Right ventricle myocardium inferior (tissue), 1 donor: ENCODE results near the gene EPS8. TPM values are rescaled to one million over a fixed set of nuclear protein-coding genes. Genes with fewer than 3 reads are reported as not detected.
A peak's percentile ranks its signal among the peaks of the same experiment; 100 is the strongest.

ENCODE experiments used
- ATAC-seq: fragments of 200-7000 bp; cut with Tn5 transposase; one replicate; pipeline ENCODE4 v1.9.1; 2020; ENCODE audit warnings: mild to moderate bottlenecking, moderate library complexity
- DNase-seq: peaks from one replicate; pipeline ENCODE4 v3.0.0; 2021; ENCODE audit errors: missing footprints
- intact Hi-C: fragments of 100-400 bp; cut with DNase I; formaldehyde crosslinking; loops from one replicate; pipeline ENCODE4 v1.11.0; 2022
- total RNA-seq: library from RNA; stranded (reverse); fragmentation: NEBNext Ultra II Directional; extraction: Animal tissue kit (Norgen Biotek cat#: 25700); gene quantifications from one replicate; pipeline ENCODE4 v1.2.1, GENCODE V29; 2021
- donor health status: DM: no; HTN: yes; CAD: no; lungs with severe emphysema.

Gene EPS8
- total RNA-seq, 1 donor from 2014 or later: 20.7 TPM

DNA sequence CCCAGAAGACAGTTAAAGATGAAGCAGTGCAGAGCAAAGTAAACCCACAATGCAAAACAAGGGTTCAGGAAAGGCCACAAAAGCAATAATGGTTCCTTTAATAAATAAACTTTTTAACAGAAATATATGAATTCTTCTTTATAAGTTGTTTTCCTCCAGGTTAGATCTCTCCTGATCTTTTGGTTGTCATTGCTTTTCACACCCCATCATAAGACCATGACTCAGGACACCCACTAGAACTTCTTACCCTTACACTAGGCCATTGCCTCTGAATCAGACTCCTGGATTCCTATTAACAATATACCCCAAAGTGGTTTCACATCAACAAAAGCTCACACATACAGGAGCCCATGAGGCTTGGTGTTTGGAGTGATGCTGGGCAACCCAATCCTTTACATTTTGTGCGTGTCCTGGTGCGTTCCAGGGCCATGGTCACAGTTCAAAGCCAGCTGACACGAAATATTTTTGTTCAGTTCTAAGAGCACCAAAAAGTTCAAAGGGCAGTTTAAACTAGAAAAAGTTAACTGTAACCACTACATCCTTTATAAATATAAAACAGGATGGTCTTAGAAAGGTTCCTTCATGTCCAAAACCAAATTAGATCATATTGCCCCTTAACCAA, 187.0 kb downstream of the EPS8 start:
- no peak for ATAC-seq
- intact Hi-C loops: no loop called here

DNA sequence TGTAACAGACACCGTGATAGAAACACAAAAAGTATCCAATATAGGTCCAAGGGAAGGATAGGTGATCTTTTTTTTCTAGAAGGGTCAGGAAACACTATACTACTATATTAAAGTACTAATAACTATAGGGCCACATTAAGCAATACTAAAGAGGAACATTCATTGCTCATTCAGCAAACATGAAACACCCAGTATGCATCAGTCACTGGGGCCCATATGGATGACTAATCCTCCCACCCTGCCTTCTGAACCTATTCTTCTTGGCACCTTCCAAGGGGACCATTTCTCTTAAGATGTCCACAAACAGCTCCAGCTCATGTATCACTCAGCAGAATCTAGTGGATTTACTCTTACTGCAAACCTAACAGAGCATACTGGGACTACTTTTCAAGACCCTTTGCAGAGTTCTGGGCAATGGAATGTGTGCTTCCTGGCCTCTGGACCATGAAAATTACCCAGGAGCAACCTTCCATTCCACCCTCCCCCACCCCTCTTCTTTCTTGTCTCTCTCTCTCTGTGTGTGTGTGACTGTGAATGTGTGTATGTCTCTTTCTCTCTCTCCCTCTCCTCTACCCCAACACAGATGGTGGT, 187.9 kb downstream of the EPS8 start:
- intact Hi-C loops: no loop called here
- DNase-seq: no peak
- ATAC-seq: no peak

More for the DNA sequence above, 187.0 kb downstream of the EPS8 start:
- DNase-seq: no peak

DNA sequence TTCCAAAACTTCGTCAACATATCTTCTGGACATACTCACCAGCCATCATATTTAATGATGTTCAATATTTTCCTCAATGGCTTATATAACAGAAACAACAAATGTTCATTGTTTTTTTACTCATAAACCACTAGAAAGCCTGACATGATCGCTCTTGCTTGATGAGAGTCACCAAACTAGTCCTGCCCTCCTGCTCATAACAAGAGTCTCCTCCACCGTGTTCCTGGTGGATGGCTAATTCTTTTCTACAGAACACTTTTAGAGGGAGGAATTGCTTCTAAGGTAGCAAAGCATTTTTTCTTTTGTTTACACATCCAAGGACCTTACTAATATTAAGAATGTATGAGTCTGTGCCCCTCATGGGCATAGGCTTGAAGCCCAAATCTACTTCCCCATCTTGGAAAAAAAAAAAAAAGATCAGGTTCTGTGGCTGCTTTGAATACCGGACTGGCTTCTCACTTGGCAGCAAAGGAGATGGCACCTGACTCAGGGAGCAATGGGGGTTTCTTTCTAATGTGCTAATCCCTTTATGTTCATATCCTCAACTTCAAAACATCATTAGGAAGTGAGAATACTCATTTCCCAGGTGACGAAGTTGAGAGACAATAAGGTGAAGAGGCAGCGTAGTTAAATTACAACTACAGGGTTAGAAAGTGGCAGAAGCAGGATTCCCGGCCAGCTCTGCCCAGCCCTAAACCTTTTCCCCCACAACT, 188.8 kb downstream of the EPS8 start:
- ATAC-seq (no peak), DNase-seq (no peak)
- intact Hi-C loops: no loop called here

GRCh38 chr12:15599266-15600037, 189.7 kb downstream of the EPS8 start:
- ATAC-seq: peak; percentile 72

GRCh38 chr12:15597125-15597830, 191.9 kb downstream of the EPS8 start:
- intact Hi-C loops: loop anchor here (2.0 to 10.0 kb wide), 2 partner anchors 28 to 108 kb away; no protein-coding TSS in a partner anchor
- ATAC-seq: no peak
- no peak for DNase-seq

More at GRCh38 chr12:15599266-15600037, 189.7 kb downstream of the EPS8 start:
- DNase-seq: no peak
- intact Hi-C loops: loop anchor here (10.0 kb wide), 1 partner anchor 105 kb away; no protein-coding TSS in a partner anchor

- ATAC-seq (no peak), DNase-seq (no peak)
- intact Hi-C loops: loop anchor here (2.0 to 10.0 kb wide), 2 partner anchors 29 to 109 kb away; no protein-coding TSS in a partner anchor
Measured at GRCh38 chr12:15596174-15596573, 193.0 kb downstream of the EPS8 start.

DNA sequence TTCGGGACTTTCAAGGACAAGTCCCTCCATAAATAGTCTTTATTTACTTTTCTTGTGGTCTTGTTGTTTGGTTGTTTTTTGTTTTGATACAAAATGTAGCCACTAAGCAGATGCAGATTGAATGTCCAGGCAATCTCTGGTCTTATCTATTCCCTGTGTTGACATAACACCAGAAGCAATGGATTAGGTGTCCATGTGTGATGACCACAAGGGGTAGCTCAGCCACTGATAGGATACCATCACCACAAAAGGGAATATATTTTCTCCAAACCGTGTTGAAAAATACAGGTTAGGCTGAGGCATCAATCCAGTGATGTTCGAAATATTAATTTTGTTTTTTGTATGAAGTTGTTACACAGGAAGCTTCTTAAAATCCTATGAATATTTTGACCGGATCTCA, 196.3 kb downstream of the EPS8 start:
- intact Hi-C loops: loop anchor here (5.0 to 10.0 kb wide), 3 partner anchors 112 to 194 kb away; partner anchors contain the start of gene EPS8
- DNase-seq (no peak), ATAC-seq (no peak)

DNA sequence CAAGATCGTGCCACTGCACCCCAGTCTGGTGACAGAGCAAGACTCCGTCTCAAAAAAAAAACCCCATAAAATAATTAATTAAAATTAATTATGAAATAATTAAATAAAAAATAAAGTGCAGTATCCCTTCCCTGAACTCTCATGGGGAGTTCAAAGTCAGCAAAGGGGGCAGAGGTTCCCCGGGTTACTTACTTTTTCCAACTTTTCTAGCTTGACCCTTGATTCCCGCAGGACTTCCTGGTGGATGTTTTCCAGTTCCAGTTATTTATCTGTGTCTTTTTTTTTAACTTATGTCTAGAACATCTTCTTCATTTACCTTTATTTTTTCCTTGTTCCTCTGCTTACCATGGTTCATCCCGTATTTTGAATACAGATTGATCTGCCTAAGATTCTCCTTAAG, 197.4 kb downstream of the EPS8 start:
- intact Hi-C loops: loop anchor here (5.0 to 10.0 kb wide), 3 partner anchors 113 to 195 kb away; partner anchors contain the start of gene EPS8
- ATAC-seq (no peak), DNase-seq (no peak)

DNA sequence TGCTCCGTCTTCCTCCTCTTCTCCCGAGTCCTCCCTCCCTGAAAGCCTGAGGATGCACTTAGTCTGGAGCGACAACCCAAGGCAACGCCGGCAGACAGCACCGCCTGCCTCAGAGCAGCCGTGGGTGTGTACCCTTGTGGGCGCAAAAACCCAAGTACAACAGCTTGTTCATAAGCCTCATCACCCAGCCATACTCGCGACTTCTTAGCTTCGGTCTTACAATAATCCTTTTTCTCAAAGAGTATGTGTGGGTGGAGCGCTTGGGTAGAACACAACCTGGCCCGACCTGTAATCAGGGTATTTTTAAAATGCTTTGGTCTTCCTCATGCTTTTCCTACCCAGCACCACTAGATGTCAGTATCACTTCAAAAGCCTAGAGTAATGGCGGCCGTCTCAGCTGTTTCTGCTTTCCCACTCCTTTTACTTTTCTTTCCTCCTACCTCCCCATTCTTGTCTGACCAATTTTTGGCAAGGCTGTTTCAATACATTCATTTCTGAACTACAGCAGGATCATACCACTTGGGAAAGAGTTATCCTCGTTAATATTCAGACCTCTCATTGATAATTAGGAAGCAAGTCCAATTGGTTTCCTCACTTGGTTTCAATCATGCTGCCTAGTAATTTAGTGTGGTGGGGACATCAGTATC, 198.9 kb downstream of the EPS8 start:
- ATAC-seq: peak; percentile 80
- DNase-seq: no peak
- intact Hi-C loops: loop anchor here (1.0 to 10.0 kb wide), 4 partner anchors 114 to 266 kb away; partner anchors contain the start of gene EPS8

GRCh38 chr12:15589328-15590032, 199.7 kb downstream of the EPS8 start:
- DNase-seq (no peak), ATAC-seq (no peak)
- intact Hi-C loops: loop anchor here (1.0 to 10.0 kb wide), 4 partner anchors 115 to 267 kb away; partner anchors contain the start of gene EPS8

DNA sequence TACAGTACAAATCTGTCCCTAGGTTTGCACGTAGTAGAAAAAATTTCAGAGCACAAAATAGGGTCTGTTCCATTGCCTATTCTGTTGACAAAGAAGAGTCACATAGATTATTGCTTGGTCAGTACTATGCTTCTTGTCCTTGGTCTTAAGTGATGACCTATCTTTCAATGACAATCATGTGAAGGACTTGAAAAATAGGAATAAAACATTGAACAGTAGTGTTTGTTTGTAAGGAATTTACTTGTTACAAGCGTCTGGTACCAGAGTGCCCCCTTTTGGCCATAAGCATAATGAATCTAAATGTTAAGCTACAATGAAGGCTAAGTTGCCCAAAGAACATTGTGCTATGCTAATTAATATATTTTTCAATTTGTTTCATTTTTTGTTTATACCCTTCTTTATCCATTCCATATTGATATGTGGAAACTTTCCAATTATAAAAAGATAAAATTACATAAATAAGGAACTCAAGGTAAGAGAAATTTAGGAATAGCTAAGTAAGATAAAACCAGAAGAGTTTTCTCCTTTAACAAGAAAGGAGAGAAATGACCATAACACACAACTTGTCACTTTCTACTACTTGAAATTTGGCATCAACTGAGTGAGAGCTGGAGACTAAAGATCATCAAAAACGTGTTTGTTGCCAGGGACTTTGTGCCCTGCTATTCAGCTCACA, 204.7 kb downstream of the EPS8 start:
- intact Hi-C loops: loop anchor here (2.0 to 5.0 kb wide), 2 partner anchors 52 to 310 kb away; no protein-coding TSS in a partner anchor
- ATAC-seq: no peak

DNA sequence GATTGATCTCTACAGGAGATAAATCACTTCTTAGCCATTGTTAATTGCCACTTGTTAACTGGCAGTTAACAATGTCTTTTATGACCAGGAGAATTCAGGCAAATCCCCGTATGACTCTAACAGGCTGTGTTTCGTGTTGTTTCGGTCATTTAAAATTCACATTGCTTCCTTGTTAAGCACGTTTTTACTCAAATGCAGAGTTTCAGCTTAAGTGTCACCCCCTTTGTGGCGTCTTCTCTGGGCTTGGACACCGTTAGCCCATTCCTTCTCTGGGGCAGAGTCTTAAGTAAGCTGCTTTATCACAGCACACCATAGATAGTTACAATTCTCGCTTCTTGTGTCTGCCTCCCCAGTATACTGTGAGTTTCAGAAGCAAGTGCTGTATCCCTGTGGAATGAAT, 205.4 kb downstream of the EPS8 start:
- no peak for ATAC-seq
- DNase-seq: no peak
- intact Hi-C loops: loop anchor here (2.0 to 5.0 kb wide), 2 partner anchors 52 to 309 kb away; no protein-coding TSS in a partner anchor

More for the DNA sequence above, 204.7 kb downstream of the EPS8 start:
- DNase-seq: no peak

DNA sequence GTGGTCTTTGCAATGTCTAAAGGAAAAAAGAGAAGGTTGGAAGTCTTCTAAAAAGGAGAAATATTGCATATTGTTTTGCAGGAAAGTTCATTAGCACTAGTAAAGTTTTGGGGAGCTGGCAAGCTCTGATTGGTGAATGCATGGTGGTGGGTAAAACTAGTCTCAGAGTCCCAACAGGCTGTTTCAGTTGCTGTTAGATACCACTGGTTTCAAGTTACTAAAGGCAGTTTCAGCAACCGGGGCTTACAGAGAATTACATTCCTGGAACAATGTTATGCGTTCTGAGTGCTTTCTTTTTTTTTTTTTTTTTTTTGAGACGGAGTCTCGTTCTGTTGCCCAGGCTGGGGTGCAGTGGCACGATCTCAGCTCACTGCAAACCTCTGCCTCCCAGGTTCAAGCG, 208.2 kb downstream of the EPS8 start:
- intact Hi-C loops: loop anchor here (5.0 kb wide), 1 partner anchor 49 kb away; no protein-coding TSS in a partner anchor
- no peak for ATAC-seq
- no peak for DNase-seq

DNA sequence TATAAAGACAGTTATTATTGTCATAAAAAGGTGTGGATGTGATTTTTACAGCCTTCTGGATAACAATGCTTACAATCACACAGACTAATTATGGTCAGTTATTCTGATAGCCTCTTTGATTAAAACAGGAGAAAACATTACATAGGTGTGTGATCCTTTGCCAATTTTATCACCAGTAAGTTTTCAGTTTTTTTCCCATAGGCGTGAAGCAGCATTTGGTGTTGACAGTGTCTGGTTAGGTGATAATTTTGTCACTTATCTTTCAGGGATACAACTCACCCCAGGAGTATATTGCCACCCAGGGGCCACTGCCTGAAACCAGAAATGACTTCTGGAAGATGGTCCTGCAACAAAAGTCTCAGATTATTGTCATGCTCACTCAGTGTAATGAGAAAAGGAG, 208.8 kb downstream of the EPS8 start:
- no peak for ATAC-seq

GRCh38 chr12:15575671-15576541, 213.3 kb downstream of the EPS8 start:
- intact Hi-C loops: no loop called here
- DNase-seq (no peak), ATAC-seq (no peak)

More for the DNA sequence above, 208.8 kb downstream of the EPS8 start:
- no peak for DNase-seq
- intact Hi-C loops: loop anchor here (5.0 kb wide), 1 partner anchor 48 kb away; no protein-coding TSS in a partner anchor
